Measurements from ENCODE around the gene C10orf67.

Gene C10orf67

DNA sequence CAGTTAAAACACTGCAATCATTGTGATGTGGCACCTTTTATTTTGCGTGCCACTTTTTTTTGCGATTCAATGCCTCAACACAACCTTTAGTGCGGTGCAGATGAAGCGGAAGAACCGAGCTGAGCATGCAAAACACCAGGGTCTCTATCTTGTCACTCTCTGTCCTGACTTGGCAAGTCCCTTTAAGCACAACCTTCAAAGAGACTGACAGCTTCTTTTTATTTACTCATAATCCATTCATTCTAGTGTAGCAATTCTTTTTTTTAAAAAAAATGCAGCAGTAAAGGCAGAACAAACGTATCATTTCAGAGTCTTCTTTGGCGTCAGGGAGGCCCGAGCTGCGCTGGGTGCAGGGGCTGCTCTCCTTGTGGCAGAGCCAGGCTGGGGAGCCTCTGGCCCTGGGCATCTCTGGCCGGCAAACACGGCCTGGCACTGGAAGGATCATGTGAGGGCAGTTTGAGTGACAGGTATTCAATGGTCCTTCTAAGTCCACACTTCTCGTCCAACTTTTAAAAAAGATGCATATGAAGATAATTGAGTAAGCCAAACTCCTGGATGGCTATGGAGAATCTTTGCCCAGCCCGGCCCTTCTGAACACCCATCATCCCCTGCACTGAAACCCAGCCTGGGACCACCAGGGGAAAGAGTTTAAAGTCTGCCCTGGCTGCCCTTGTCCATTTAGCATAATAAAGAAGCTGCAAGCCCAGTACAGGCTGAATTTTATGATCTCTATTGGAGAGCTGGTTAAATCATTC is 148.6 kb downstream of the C10orf67 start:
- no peak for DNase-seq

DNA sequence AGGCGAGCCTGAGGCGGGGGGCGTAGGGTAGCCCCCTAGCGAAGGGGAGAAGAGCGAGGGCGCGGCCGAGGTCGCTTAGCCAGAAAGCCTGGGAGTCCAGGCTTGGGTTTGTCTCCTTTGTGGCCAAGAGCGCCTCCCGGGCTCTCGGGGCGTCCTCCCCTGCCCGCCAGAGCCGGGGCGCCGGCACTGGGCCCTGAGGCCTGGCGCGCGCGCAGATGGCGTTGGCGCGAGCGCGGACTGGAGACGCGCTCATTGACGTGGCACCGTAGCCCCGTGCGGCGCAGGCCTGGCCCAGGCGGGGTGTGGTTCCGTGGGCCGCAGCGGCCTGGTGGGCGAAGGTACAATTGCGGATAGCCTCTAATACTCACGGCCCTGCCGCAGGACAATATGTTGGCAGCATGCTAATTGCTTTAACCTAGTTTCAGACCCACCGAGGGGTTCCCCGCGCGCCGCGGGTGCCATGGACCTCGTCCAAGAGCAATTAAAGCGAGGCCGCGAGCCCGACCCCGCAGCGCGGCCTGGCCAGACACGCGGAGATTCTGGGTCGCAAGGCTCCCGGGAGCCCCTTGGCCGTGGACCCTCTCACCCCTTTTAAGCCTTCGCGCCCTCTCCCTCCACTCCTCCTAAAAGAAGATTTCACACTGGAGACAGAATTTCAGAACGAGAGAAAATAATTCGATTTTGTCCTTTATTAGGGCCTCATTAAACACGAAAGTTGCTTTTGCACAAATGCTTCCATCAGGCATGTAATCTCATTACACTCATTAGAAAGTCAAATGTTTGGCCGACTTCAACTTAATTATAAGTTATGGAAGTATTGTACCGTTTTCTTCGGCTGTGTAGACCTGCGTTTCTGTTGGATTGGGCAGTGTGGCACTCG is 149.4 kb downstream of the C10orf67 start:
- DNase-seq = no peak

DNA sequence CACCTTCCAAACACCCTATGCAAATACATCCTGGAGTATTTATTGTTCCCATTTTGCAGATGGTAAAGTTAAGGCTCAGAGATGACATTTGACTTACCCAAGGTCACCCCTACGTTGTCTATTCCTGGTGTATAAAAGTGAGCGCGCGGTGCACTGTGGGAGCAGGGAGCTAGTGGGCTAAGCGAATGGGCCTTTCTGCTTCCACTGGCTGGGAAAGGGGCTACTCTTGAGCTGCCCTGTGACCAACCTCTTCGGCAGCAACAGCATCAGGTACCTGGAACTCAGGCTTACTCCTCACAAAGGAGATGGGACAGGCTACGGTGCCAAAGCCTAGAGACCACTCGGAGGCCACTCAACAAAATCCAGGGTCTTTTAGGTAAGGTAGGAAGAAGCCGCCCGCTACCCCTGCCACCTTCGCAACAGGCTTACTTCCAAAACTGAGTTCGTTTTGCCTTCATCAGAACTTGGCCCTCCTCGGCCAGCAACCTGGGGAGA is 150.1 kb downstream of the C10orf67 start:
- DNase-seq = no peak

DNA sequence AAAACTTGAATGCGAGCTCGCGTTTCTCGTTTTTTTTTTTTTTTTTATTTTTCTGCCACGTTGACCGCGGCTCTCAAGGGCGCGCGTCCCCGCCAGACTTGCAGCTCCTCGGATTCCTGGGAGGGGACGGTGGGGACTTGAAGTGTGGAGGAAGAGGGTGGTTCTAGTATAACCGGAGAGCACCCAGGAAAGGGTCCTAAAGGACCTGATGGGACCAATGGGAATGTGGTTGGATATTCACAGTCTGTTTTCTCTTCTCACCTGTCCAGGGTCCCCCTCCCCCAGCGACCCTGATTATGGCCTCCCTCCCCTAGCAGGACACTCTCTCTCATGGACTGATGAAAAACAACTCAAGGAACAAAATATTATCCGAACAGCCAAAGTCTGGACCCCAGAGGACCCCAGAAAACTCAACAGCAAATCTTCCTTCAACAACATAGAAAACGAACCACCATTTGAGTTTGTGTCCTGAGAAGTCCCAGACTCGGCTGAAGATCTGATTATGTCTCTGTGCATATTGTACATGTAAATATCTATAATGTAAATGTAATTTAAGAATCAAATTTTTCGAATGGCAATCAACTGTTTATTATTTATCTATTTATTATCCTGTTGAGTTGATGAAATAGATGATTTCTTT is 151.0 kb downstream of the C10orf67 start:
- no peak for DNase-seq

DNA sequence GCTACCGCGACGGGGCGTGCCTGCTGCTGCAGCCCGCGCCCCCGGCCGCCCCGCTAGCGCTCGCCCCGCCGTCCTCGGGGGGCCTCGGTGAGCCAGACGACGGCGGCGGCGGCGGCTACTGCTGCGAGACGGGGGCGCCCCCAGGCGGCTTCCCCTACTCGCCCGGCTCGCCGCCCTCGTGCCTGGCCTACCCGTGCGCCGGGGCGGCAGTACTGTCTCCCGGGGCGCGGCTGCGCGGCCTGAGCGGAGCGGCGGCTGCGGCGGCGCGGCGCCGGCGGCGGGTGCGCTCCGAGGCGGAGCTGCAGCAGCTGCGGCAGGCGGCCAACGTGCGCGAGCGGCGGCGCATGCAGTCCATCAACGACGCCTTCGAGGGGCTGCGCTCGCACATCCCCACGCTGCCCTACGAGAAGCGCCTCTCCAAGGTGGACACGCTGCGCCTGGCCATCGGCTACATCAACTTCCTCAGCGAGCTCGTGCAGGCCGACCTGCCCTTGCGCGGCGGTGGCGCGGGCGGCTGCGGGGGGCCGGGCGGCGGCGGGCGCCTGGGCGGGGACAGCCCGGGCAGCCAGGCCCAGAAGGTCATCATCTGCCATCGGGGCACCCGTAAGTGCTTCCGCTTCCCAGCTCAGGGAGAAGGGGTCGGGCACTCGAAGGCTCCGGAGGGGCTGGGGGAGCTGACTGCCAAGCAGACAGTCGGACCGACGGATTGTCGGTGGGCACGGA is 151.7 kb downstream of the C10orf67 start:
- DNase-seq = no peak

DNA sequence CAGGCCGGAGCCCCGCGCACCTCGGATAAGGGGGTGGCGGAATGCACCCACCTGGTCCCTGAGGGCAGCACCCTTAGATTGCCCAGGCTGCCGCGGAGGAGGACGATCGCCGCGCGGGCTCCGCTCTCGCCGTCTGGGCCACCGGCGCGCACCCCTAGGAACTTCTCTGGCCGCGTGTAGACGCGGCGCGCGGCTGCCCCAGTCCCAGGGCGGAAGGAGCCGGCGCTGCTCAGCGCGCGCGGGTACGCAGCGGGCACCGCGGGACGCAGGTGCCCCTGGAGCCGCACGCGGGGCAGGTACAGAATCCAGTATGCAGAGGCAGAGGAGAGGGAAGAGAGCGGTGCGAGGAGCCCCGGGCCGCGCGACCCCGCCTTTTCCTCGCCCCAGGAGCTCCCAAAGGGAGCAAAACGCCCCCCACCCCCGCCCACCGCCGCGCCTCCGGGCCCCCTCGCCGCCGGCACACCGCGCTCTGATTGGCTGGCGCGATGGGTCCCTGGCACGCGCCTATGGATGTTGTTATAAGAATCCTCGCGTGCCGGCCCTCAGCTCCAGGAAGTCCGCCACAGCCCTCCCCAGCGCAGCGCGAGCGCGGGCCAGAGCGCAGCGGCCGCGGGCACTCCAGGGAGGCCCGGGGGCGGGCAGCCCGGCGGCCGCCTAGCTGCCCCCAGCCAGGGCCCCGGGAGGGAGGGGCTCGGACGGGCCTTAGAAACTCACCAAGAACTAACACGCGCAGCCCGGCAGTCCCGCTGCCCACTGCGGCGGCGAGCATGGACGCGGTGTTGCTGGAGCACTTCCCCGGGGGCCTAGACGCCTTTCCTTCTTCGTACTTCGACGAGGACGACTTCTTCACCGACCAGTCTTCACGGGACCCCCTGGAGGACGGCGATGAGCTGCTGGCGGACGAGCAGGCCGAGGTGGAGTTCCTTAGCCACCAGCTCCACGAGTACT is 152.6 kb downstream of the C10orf67 start, which contains the start of gene PTF1A:
Gene PTF1A, plus strand, starts transcription at position 549 of the 948 bp plus-strand sequence. Its CDS starts 219 bp downstream, at position 768.
- DNase-seq = no peak

DNA sequence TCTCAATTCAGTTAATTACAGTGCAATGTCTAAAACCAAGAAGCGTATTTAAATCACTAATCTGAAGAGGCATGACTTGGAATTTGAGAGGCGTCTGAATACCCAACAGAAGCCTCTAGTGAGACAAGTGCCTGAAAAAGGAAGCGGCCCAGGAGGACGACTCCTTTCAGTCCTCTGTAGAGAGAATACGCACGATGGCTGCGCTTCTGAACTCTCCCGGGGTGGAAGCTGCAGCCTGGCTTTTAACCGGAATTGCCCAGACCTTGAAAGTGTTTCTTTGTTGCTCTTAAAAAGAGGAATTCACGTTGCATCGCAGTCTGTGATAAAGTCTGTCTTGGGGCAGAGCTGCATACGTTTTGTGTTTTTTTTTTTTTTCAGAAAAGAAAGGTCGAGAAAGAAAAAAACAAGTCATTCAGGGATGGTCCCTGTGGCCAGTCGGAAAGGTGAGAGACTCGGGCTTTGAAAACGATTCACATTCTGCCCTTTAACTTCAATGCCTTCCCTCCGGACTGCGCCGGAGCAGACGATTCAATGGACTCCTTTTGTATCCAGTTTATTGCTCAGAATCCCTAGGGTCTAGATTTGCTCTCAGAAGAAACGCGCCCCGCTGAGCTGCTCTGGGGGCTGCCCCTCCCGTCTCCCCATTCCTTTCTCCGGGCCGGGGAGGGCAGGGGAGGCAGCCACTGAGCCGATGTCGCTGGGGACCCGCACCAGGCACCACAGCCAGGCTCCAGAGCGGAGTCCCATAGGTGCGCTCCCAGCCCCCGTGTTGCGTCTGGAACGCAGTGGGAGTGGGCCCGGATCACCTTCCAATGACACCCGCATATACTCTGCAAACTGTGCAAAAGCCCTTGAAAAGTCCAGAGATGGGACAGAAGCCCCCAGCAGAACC is 153.5 kb downstream of the C10orf67 start:
- DNase-seq = no peak

DNA sequence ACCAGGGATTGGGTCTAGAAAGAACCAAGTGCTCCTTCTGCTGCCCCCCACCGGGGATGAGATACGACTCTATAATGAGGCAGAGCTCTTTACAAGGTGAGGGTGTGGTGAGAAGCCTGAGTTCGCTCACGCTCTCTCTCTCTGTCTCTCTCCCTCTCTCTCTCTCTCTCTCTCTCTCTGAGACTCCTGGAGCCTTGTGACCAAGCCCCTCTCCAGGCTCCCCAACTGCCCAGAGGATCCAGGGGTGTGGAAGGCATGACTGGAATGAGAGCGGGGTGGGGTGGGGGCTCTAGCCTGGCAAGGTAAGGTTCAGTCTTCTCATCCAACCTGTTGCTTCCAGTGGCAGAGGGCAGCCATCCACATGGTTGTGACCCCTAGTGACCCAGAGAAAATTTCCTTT is 155.6 kb downstream of the C10orf67 start:
- no peak for DNase-seq

DNA sequence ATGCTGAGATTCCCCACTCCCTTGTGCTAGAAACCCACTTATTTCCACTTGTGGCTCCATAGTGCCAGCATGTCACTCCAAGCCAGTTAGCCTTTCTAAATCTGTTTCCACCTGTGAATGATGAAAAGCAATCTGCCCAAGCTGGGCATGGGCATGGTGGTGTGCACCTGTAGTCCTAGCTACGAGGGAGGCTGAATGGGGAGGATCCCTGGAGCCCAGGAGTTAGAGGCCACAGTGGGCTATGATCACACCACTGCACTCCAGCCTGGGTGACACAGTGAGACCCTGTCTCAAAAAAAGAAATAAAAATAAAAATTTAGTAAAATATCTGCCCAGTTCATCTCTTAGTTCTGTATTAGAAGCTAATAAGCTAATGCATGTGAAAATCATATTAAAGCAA is 157.4 kb downstream of the C10orf67 start:
- no peak for DNase-seq

DNA sequence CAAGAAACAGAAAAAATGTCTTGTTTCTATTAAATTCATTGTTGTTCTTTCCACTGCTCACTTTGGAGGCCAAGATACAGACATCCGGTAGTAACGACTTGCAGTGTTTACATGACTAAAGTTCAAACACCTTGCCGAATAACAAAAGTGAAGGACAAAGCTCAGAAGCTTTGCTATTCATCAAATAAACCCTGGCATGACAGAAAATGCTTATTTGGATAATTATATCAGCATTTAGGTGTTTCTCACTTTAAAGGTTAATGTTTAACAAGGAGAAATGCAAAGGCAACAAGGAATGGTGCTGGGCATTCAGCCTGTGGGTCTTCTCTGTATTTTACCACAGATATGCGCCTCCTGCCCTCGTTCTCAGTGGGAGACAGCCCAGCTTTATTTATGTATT is 157.9 kb downstream of the C10orf67 start:
- DNase-seq = no peak

DNA sequence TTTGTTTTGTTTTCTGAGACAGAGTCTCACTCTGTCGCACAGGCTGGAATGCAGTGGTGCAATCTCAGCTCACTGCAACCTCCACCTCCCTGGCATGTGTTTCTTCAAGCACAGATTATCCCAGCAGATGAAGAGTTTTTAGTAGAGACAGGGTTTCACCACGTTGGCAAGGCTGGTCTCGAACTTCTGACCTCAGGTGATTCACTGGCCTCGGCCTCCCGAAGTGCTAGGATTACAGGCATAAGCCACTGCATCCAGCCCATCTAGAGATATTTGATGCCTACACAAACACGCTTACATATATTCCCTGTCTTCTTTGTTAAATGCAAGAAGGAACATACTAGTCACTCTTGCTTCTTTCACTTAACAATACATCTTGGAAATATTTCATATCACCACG is 158.4 kb downstream of the C10orf67 start:
- DNase-seq = no peak

DNA sequence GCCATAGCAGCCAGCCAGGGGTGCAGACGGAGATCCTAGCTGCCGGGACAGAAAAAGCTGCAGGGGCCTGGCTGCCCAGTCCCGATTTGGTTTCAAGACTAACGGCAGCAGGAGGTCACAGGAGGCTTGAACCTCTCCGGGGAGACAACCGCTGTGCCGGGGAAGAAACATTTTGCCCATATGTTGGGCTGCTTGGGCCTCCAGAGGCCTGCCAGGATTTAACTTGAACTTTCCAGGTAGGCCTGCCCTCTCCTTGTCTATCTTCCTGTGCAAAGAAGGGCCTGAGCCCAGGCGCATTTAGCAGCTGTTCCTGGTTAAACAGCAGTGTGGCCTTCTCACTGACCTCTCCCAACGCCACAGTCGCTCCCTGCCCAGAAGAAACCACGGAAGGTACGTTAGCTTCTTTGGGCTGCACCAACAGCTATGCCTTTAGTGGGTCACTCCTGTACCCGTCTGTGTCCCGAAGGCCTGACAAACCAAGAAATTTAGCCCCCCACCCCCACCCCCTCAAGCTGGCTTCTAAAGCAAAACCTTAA is 169.6 kb downstream of the C10orf67 start:
- no peak for DNase-seq

DNA sequence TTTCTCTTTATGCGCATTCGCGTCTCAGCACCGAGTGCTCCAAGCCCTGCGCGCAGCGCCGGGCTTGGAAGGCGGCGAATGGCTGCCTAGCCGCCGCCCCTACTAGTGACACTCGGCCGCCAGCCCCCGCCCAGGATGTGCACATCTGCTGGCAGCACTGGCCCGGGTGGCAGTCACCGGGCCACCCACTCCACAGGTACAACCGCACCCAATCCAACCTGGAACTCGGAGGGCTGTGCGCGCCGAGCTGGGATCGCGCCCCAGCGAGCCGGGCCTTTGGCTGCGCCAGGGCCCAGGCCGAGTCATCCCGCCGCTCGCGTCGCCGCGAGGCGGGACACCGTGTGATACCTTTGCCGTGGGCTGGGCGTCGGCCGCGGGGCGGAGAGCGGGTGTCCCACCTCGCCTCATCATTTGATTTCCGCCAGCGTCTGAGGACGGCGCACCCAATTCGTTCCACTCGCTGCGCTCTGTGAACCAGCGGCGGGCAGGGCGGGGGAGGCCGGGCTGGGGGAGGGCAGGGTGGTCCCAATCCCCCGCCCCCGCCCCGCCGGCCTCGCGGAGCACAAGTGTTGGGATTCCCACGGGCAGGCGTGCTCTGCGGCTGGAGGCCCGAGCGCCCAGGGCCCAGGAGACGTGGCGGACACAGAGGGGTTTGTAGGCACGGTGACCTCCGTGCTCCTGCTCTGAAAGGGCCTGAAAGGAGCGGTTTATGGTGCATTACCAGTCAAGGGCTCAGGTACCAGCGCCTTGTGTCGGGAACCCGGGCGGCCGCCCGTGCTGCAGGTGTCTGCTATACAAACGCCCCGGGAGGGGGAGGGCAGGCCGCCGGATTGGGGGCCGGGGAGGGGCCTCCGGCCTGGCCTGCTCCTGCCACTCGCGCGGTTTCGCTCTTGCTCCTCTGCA is 170.3 kb downstream of the C10orf67 start:
- DNase-seq = no peak

DNA sequence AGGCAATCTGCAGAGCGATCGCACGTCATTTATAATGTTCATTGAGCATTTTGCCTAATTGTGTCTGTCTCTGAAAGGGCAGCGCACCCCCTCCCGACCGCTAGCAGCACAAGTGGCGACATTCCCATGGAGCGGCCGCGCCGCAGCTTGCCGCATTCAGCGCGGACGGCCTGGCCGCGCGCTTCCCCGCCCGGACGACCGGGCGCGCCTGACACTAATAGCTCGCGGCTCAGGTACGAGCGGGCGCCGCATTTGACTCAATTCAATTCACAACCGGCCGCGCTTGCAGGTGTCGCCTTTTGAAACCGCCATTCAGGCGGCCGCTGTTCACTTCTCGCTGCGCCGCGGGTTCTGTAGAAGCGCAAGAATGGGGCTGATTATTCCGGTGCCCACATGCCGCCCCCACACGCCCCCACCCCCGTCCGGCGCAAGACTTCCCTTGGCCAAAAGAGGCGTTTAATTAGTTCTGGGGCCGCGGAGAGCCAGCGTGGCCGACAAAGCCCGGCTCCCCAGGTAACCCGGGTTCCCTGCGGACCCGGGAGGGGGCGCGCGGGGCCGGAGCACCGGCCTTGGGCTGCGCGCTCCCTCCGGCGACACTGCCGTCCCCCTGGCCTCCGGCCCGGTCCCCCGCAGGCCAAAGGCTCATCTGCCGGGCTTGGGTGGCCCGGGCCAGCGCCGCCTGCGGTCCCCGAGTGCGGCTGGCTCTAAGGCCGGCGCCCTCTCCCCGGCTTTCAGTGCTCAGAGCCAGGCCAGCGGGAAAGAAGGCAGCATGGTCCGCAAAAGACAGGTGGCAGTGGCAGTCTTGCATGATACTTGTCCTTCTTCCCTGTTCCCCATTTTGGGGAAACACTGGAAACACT is 171.2 kb downstream of the C10orf67 start:
- no peak for DNase-seq

DNA sequence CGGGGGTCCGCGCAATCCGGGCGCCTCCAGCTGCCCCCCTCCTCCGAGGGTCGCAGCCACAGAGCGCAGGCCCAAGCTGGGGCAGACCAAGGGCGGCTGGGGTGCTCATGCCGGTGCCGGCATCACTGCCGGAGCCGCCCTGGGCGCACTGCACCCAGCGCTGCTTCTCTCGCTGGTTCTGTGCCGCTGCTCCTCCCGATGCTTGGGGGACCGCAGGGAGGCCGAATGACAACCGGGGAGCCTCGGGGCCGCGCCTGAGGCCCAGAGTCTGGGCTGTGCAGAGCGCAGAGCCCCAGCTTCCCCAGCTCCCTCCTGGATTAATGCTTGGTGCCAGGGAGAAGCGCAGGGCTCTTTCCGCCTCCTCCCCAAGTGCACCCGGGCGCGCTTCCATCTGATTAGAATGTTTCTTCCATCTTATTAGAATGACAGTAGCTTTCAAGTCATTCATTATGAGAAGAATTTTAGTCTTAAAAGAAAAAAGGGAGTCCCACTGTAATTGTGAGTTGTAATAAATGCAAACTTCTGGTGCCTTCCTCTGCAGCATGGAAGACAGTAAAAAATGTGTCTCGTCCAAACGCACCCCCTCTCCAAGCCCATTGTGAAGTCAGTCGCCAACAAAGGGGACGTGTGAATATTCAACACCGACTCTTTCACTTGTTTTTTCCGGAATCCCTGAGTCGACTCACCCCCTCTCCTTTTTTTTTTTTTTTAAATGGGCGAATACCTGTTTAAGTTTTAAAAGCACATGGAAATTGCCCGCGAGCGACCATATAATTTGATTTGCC is 172.0 kb downstream of the C10orf67 start:
- no peak for DNase-seq

DNA sequence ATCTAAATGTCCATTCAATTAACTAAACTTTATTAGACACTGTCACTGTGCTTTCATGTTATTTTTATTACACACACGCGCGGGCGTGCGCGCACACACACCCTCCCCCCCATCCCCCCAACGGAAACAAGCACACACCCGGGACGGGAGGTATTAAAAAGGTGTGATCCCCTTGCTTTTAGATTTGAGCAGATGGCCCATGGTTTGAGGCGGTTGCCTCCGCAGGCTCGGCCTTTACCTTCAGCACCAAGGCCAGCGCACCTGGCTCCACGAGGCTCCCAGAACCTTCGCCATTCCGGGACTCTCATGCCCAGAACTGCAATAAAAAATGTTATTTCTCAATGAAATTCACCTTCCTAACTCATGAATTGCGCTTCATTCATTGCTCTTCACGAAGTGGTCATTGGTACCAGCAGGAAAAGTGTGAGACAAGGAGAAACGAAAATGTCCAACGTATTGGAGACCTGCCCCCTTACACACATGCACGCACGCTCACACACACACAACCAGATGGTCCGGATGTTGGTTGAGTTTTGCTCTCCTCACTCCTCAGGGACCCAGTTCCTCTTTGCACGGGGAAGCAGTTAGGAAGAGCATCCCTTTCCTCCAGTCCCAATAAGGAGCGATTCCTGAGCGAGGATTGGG is 173.2 kb downstream of the C10orf67 start:
- DNase-seq = no peak

DNA sequence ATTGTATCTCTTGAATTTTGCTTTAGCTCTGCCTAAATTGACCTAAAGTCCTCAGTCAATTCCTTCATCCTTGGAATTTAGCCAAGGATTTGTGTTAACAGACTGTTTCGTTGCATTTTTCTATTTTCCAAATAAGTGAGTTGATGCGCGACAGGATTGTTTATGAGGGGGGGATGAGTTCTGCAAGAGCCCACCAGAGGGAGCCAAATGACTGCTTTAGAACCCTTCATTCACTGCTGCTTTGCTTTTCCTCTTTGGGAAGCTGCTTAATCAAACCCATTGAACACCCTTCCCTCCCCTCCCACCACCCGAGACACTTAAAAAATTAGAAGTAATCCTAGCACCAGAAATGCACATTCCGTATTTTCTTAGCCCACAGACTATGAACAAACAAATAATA is 186.2 kb downstream of the C10orf67 start:
- DNase-seq = peak; percentile 49
